Esophagus (tissue), 2 donors: ENCODE data around the gene BCL11B. TPM values are rescaled to one million over a fixed set of nuclear protein-coding genes. Genes with fewer than 3 reads are reported as not detected.
A peak's percentile ranks its signal among the peaks of the same experiment; 100 is the strongest.

Experiments used
- H3K27ac ChIP-seq, 2 donors: one replicate each; pipeline ENCODE4 v1.5.1; 2013; ENCODE audit warnings: low read depth in 2 of 2, mild to moderate bottlenecking in 2 of 2, inconsistent platforms in 1 of 2, low read length in 1 of 2, moderate library complexity in 1 of 2
- H3K27me3 ChIP-seq, 2 donors: one replicate each; pipeline ENCODE4 v1.6.1; 2013; ENCODE audit warnings: low read length in 2 of 2, control low read depth in 1 of 2, mild to moderate bottlenecking in 1 of 2; ENCODE audit not compliant: insufficient read depth in 2 of 2, control insufficient read depth in 1 of 2
- H3K36me3 ChIP-seq, 2 donors: one replicate each; pipeline ENCODE4 v1.6.1; 2013; ENCODE audit warnings: low read length in 1 of 2; ENCODE audit not compliant: control insufficient read depth in 2 of 2, insufficient read depth in 2 of 2
- H3K4me1 ChIP-seq, 2 donors: one replicate each; pipeline ENCODE4 v1.6.1; 2013; ENCODE audit warnings: low read length in 1 of 2; ENCODE audit not compliant: control insufficient read depth in 2 of 2, insufficient read depth in 2 of 2
- H3K4me3 ChIP-seq, 2 donors: one replicate each; pipeline ENCODE4 v1.5.1; 2013; ENCODE audit warnings: low read length in 2 of 2, mild to moderate bottlenecking in 2 of 2, low read depth in 1 of 2, moderate library complexity in 1 of 2
- H3K9me3 ChIP-seq, 2 donors: one replicate each; pipeline ENCODE4 v1.6.1; 2013; ENCODE audit warnings: mild to moderate bottlenecking in 2 of 2, low read depth in 1 of 2, low read length in 1 of 2, moderate library complexity in 1 of 2; ENCODE audit not compliant: control insufficient read depth in 2 of 2, insufficient read depth in 1 of 2
- WGBS, 2 donors: extraction: QIAGEN DNeasy Blood & Tissue Kit; methylation state at CpG; one replicate each; pipeline ENCODE4 v1.1.7; 2013; 5-methylcytosine and 5-hydroxymethylcytosine counted together
- polyA plus RNA-seq, 2 donors: library from polyadenylated mRNA; stranded (reverse); fragments of 200-250 nt; gene quantifications; one replicate each; pipeline ENCODE4 v1.2.3, GENCODE V29; 2013
- donor health status: healthy with polysubstance abuse.
- donor health status: Bipolar disorder and iron deficiency.

Gene BCL11B
- polyA plus RNA-seq, 2 donors: 1.7 to 2.2 TPM

- H3K27me3 ChIP-seq: no peaks in the 10 kb centered on the region
- 54 to 65% methylated on average over 2 of the region's 2 CpGs for WGBS, 2 donors
These were observed 4.5 kb upstream of the BCL11B start for GRCh38 chr14:99276482-99276881.

DNA sequence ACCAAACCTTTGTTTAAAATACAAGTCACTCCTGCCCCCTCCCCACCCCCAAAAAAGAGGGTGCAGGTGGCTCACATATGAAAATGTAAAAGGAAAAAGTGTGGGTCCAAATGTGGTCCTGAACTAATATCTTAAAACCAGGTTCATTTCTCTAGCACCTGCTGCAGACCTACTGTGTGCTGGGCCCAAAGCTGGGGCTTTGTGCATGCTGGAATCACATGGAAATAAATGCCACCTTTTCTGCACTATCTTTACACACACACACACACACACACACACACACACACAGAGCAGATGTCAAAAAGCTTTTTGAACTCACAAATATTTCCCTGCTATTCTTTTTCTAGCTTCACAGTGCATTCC, 3.2 kb upstream of the BCL11B start:
- no peak overlapping the region for H3K27ac ChIP-seq
- peaks cover 0 to 4% of the 10 kb centered on the region in 2 donors for H3K4me1 ChIP-seq
- H3K9me3 ChIP-seq: no peaks in the 10 kb centered on the region
- H3K36me3 ChIP-seq: no peaks in the 10 kb centered on the region
- no peaks in the 10 kb centered on the region for H3K27me3 ChIP-seq
- H3K4me3 ChIP-seq: no peak overlapping the region

More at GRCh38 chr14:99276482-99276881, 4.5 kb upstream of the BCL11B start:
- Histone ChIP-seq H3K9me3 (no peaks in the 10 kb centered on the region), H3K4me3 (no peak overlapping the region), H3K4me1 (peaks cover 0 to 4% of the 10 kb centered on the region in 2 donors), H3K27ac (no peak overlapping the region), H3K36me3 (no peaks in the 10 kb centered on the region)

- WGBS, 2 donors: 1 to 2% methylated on average over 33 to 69 of the region's 69 CpGs
- peak overlapping the region; percentile 44 to 84 for H3K4me3 ChIP-seq
- H3K9me3 ChIP-seq: no peaks in the 10 kb centered on the region
- no peaks in the 10 kb centered on the region for H3K27me3 ChIP-seq
- H3K36me3 ChIP-seq: no peaks in the 10 kb centered on the region
- H3K27ac ChIP-seq: peak overlapping the region; percentile 20 to 90
- peaks cover 0 to 4% of the 10 kb centered on the region in 2 donors for H3K4me1 ChIP-seq
These were observed 2.6 kb upstream of the BCL11B start for GRCh38 chr14:99274346-99275221.

GRCh38 chr14:99273766-99274345, 1.9 kb upstream of the BCL11B start:
- H3K9me3 ChIP-seq: no peaks in the 10 kb centered on the region
- WGBS, 2 donors: 2 to 3% methylated on average over 34 of the region's 34 CpGs
- H3K27ac ChIP-seq: peak overlapping the region; percentile 90 to 94
- H3K27me3 ChIP-seq: no peaks in the 10 kb centered on the region
- no peaks in the 10 kb centered on the region for H3K36me3 ChIP-seq
- H3K4me1 ChIP-seq: peaks cover 0 to 4% of the 10 kb centered on the region in 2 donors
- peak overlapping the region; percentile 44 to 84 for H3K4me3 ChIP-seq

- Histone ChIP-seq H3K27me3 (no peaks in the 10 kb centered on the region), H3K36me3 (no peaks in the 10 kb centered on the region), H3K27ac (peak overlapping the region; percentile 90 to 94), H3K4me3 (peak overlapping the region; percentile 39 to 84), H3K4me1 (peaks cover 0 to 4% of the 10 kb centered on the region in 2 donors), H3K9me3 (no peaks in the 10 kb centered on the region)
- 2% methylated on average over 46 to 53 of the region's 53 CpGs for WGBS, 2 donors
These were observed 1.1 kb upstream of the BCL11B start for GRCh38 chr14:99272899-99273765.

DNA sequence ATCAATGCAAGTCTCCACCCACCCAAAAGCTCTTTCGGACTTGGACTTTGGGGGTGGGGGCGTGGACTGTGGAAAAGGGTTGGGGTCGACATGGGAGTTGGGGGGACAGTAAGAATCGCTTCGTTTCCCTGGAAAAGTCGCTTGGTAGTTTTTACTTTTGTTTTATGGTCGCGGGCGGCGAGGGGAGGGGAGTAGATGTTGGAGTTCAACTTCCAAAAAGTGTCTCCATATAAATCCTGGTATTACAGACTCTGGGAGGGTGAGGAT, 568 bp upstream of the BCL11B start:
- Histone ChIP-seq H3K36me3 (no peaks in the 10 kb centered on the region), H3K27ac (peak overlapping the region; percentile 89 to 94), H3K9me3 (no peaks in the 10 kb centered on the region), H3K4me1 (peaks cover 0 to 4% of the 10 kb centered on the region in 2 donors), H3K27me3 (no peaks in the 10 kb centered on the region), H3K4me3 (peak overlapping the region; percentile 70 to 84)
- 1 to 2% methylated on average over 10 of the region's 10 CpGs for WGBS, 2 donors

- H3K4me1 ChIP-seq: peaks cover 0 to 4% of the 10 kb centered on the region in 2 donors
- no peaks in the 10 kb centered on the region for H3K9me3 ChIP-seq
- peak overlapping the region; percentile 89 to 94 for H3K27ac ChIP-seq
- no peaks in the 10 kb centered on the region for H3K27me3 ChIP-seq
- WGBS, 2 donors: 1 to 2% methylated on average over 26 to 32 of the region's 32 CpGs
- H3K4me3 ChIP-seq: peak overlapping the region; percentile 73 to 84
- no peaks in the 10 kb centered on the region for H3K36me3 ChIP-seq
These were observed 616 bp downstream of the BCL11B start for GRCh38 chr14:99271221-99271941.

- Histone ChIP-seq H3K36me3 (no peaks in the 10 kb centered on the region), H3K27ac (peak overlapping the region; percentile 70 to 74), H3K27me3 (no peaks in the 10 kb centered on the region), H3K9me3 (no peaks in the 10 kb centered on the region), H3K4me3 (peak overlapping the region; percentile 73 to 84), H3K4me1 (peaks cover 0 to 4% of the 10 kb centered on the region in 2 donors)
- 1% methylated on average over 55 to 78 of the region's 80 CpGs for WGBS, 2 donors
These were observed 1.4 kb downstream of the BCL11B start for GRCh38 chr14:99270458-99271220.
